Testis (tissue), 2 donors: ENCODE results near the gene PIK3CD.

Experiments used
- CTCF ChIP-seq, 3 experiments: fragments of 450-650 bp in 2 of 3; fragments of 200-600 bp in 1 of 3; sonication (generic) in 1 of 3; IDR thresholded peaks; one replicate each; pipeline ENCODE4 v1.5.1; 2016 to 2019; ENCODE audit warnings: antibody characterized with exemption in 3 of 3, mild to moderate bottlenecking in 2 of 3, moderate library complexity in 1 of 3
- POLR2A ChIP-seq: fragments of 450-650 bp; IDR thresholded peaks from one replicate; pipeline ENCODE4 v1.6.1; 2017; ENCODE audit warnings: antibody characterized with exemption, mild to moderate bottlenecking, moderate library complexity

DNA sequence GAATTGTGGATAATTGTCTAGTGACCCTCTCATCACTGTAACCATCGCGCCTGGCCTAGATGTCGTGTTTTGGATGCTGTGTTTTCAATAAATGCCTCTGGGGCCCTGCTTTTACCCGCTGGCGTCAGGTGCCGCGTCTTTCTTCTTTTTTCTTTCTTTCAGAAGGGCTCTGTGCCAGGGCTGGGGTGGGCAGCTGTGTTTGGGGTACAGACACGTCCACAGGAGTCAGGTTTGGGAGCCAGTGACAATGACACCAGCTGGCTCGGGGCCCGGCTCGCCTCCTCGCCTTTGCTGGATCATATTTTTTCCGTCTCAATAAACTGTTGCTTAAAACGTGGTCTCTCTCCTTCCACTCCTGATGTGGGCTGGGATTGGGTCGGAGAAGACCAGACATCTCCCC, 46.7 kb upstream of the PIK3CD start:
- TF ChIP-seq CTCF (IDR thresholded peaks at IDR 0.05) (no peak), POLR2A (no peak)
